Epithelial cell of alveolus of lung (primary cell): ENCODE data around the gene FADS6. TPM values are rescaled to one million over a fixed set of nuclear protein-coding genes. Genes with fewer than 3 reads are reported as not detected.

Experiments used
- total RNA-seq: library from RNA; depleted of rRNA; stranded (reverse); fragments of >200 nt; gene quantifications from 2 replicates; pipeline ENCODE4 v1.2.1, GENCODE V29; 2015

FADS6 gene
- not detected in 2 replicates for total RNA-seq

GRCh38 chr17:74892974-74893911, at the start of gene FADS6:
Gene FADS6, minus strand, starts transcription at chr17:74893633. Its CDS starts 38 bp downstream, at chr17:74893595.

GRCh38 chr17:74935585-74936469, 42.4 kb upstream of the FADS6 start, which contains the start of gene OTOP3:
Gene OTOP3, plus strand, starts transcription at chr17:74935898. Its CDS starts 24 bp downstream, at chr17:74935922.

GRCh38 chr17:74924250-74924948, 31.0 kb upstream of the FADS6 start, which contains the start of gene OTOP2:
Gene OTOP2, plus strand, starts transcription at chr17:74924273. Its CDS starts 360 bp downstream, at chr17:74924633.

GRCh38 chr17:74922694-74923537, 29.5 kb upstream of the FADS6 start, which contains the start of gene USH1G:
Gene USH1G, minus strand, starts transcription at chr17:74923255. Its CDS starts 182 bp downstream, at chr17:74923073.

GRCh38 chr17:74872313-74873036, 21.0 kb downstream of the FADS6 start, which contains the start of gene FDXR:
Gene FDXR, minus strand, starts transcription at chr17:74872994. Its CDS starts 50 bp downstream, at chr17:74872944.

GRCh38 chr17:74859459-74860228, 33.8 kb downstream of the FADS6 start, which contains the start of gene GRIN2C:
Gene GRIN2C, minus strand, starts transcription at chr17:74859885. Its CDS starts 4,793 bp downstream, at chr17:74855092.

Other genes with a start within 250 kb of the FADS6 start
- gene CD300LF, start 180.7 kb downstream of the FADS6 start, total RNA-seq, result not detected in 2 replicates
- gene RAB37, start 156.4 kb downstream of the FADS6 start, total RNA-seq, result 0.26 and 7.7 TPM in 2 replicates
- 11.8 and 23.4 TPM in 2 replicates for gene NHERF1, start 145.0 kb downstream of the FADS6 start, total RNA-seq
- 15.6 and 29.5 TPM in 2 replicates for gene NAT9, start 117.3 kb downstream of the FADS6 start, total RNA-seq
- gene GRIN2C, start 33.7 kb downstream of the FADS6 start, total RNA-seq, result not detected in 2 replicates
- gene FDXR, start 20.6 kb downstream of the FADS6 start, total RNA-seq, result 28.1 and 30.8 TPM in 2 replicates
- gene USH1G, start 29.6 kb upstream of the FADS6 start, total RNA-seq, result not detected in 2 replicates
- gene OTOP2, start 30.6 kb upstream of the FADS6 start, total RNA-seq, result not detected in 2 replicates
- gene OTOP3, start 42.3 kb upstream of the FADS6 start, total RNA-seq, result not detected in 2 replicates
- 4.3 TPM in 1 of 2 replicates, not detected in the other for gene HID1, start 79.1 kb upstream of the FADS6 start, total RNA-seq
- gene CDR2L, start 94.0 kb upstream of the FADS6 start, total RNA-seq, result 18.8 and 29.2 TPM in 2 replicates
- 55.7 and 64.6 TPM in 2 replicates for gene MRPL58, start 119.0 kb upstream of the FADS6 start, total RNA-seq
- 169 and 302 TPM in 2 replicates for gene ATP5PD, start 153.3 kb upstream of the FADS6 start, total RNA-seq
- gene KCTD2, start 153.6 kb upstream of the FADS6 start, total RNA-seq, result 8.3 and 13.8 TPM in 2 replicates
- gene SLC16A5, start 194.3 kb upstream of the FADS6 start, total RNA-seq, result 12.7 and 19.1 TPM in 2 replicates
- 2.5 and 13.3 TPM in 2 replicates for gene ARMC7, start 216.3 kb upstream of the FADS6 start, total RNA-seq
- gene NT5C, start 238.1 kb upstream of the FADS6 start, total RNA-seq, result 83.4 and 139 TPM in 2 replicates